HG03097 (cell line): ENCODE measurements around the gene ATG10.
"Not testable (repeated sequence)": the region's sequence is repeated elsewhere in the genome, so short reads cannot be mapped to it uniquely, and the experiment has no call there.

Source experiments
- ATAC-seq: cut with Tn5 transposase; IDR thresholded peaks from one replicate; pipeline ENCODE4 v1.9.1; 2021; ENCODE audit not compliant: unreplicated experiment, low FRiP score

The ATG10 gene

DNA sequence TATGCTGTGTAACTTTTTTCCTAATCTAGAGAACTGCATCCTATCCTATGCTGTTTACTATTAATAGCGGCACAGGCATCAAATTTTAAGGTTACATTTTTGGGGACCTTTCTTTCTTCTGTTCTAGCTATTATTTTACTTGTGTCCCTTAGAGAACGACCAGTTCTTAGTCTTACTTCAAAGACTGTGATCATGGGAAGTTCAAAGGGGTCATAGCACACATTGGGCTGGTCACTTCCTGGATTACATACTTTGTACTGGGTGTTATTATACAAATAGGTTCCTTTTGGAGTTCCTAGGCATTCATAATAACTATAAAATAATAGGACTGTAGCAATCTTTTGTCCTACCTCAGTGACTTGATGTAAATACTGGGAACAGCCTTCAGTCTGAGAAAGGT is 297.5 kb downstream of the ATG10 start:
- ATAC-seq: not testable (repeated sequence)

DNA sequence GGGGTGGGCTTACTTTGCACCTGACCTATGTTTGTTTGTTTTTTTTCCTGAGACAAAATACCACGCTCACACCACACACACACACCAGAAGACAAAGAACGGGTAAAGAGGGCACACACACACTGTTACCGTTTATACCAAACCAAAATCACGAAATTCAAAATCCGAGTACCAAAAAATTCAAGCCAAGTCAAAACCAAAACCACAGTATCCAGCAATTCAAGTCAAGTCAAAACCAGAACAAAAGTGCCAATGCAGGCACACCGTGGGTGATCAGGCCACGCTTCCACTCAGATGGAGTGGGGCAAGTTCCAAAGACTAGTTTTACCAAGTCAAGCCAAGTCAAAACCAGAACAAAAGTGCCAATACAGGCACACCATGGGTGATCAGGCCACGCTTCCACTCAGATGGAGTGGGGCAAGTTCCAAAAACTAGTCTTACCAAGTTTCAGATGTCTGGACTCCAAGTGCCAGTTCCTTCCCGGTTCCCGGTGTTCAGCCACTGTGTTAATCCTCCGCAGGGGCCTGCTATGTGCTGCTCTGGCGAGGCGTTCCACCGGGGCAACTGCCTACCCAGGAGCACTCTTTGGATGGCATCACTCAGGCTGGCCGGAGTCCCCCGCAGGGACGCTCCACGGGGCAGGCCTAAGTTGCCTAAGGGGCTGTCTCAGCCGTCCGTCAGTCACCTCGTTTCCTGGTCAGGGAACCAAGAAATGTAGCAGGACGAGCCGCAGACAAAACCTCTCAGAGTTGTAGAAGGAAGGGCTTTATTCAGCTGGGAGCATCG is 300.9 kb downstream of the ATG10 start:
- not testable (repeated sequence) for ATAC-seq

DNA sequence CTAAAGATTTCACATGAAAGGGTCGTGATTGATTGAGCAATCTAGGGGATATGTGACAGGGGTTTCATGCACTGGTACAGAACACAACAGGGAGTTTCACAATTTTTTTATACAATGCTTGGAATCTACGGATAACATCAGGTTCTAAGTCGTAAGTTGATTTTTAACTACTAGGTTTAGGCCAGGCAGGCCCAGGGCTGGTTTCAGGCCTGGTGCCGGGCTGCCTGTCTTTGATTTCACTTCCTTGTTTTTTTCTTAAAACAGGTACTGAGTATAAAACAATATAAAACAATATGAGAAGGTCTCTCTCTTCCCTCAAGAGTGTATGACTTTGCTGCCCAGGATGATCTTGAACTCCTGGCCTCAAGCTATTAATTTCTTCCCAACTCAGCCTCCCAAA is 301.6 kb downstream of the ATG10 start:
- ATAC-seq: not testable (repeated sequence)

GRCh38 chr5:82274343-82275211 is 302.8 kb downstream of the ATG10 start:
- ATAC-seq: no peak

- no peak for ATAC-seq
Observed at GRCh38 chr5:82275216-82275664, 303.4 kb downstream of the ATG10 start.

DNA sequence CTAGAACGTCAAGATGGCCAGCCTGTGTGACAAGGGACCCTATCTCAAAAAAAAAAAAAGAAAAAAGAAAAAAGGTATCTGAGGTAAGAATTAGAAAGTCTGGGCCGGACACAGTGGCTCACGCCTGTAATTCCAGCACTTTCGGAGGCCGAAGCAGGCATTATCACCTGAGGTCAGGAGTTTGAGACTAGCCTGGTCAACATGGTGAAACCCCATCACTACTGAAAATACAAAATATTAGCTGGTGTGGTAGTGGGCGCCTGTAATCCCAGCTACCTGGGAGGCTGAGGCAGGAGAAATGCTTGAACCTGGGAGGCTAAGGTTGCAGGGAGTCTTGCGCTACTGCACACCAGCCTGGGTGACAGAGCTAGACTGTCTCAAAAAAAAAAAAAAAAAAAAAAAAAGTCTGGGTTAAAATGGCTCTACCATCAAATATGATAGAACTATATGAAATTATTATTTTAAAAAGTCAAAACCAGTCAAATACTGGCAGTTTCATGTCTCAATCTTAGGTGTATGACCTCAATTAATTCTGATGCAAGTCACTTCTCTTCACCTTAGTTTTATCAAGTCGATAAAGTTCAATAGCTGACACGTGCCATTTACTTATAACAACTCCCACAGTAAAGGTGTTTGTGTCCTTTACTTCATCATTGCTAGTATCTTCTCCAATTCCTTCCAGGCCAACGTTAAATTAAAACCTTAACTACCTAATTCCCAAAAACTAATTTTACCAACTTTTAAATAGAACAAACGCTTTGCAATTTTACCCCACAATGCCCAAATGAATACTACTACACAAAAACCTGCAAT is 305.2 kb downstream of the ATG10 start:
- ATAC-seq: no peak

DNA sequence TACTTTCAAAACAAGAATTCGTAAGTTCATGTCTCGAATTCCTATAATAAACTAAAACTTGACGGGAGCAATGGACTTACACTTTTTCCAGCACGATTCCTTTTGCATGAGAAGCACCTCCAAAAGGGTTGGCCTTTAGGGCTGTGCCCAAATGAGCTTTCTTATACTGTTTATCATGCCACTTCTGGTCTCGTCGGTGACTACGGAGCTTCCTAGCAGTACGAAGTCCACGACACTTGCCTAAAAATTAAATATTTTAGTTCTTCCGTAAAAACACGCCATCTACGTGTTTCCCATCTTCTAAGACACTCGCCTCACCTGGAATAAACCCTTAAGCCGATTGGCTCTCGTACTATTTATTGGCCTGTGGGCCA is 305.8 kb downstream of the ATG10 start:
- no peak for ATAC-seq

GRCh38 chr5:82277987-82278710 is 306.3 kb downstream of the ATG10 start, which contains the start of gene RPS23:
Gene RPS23, minus strand, starts transcription at chr5:82278354. Its CDS starts 31 bp downstream, at chr5:82278323.
- ATAC-seq: peak; percentile 95

DNA sequence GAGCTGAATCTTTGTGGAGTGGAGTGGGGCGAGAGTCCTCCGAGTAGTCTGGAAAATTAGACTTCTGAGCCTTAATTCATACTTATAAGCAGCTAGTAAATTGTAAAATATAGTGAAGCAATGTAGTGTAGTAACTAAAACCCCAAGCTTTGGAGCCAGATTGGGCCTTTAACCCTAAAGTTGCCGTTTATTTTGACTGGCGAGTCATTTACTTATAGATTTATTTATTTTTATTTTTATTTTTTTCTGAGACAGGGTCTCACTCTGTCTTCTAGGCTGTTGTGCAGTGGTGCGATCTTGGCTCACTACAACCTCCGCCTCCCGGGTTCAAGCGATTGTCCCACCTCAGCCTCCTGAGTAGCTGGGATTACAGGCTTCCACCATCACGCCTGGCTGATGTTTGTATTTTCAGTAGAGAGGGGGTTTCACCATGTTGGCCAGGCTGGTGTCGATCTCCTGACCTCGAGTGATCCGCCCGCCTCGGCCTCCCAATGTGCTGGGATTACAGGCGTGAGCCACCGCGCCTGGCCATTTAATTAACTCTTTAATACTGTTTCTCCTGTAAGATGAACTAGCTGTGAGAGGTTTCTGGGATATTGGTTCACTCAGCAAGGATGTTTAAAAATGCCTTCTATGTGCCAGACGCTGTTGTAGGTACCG is 307.0 kb downstream of the ATG10 start:
- ATAC-seq: no peak

GRCh38 chr5:82283893-82284292 is 312.1 kb downstream of the ATG10 start:
- no peak for ATAC-seq

GRCh38 chr5:82285206-82285605 is 313.4 kb downstream of the ATG10 start:
- ATAC-seq: no peak

- ATAC-seq: no peak
Observed at GRCh38 chr5:82287625-82288024, 315.8 kb downstream of the ATG10 start.

DNA sequence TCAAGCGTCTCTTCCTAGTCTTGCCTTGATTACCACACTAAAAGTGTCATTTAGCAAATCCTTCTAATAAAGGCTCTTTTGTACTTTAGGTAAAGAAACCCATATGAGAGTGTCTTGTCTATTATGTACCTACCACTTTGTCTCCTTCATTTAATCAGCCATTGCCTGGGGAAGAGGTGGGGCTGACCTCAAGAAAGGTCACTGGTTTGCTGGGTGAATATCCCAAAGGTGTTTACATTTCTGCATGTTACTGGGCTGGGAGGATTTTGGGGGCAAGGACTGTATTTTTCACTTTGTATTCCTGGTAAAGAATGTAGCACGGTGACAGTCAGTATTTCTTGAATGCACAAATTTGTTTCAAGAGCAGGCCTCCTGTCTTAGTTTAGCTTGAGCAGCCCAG is 318.2 kb downstream of the ATG10 start:
- no peak for ATAC-seq

GRCh38 chr5:82290908-82291307 is 319.1 kb downstream of the ATG10 start:
- no peak for ATAC-seq

- ATAC-seq: no peak
Observed at GRCh38 chr5:82291420-82291819, 319.6 kb downstream of the ATG10 start.

DNA sequence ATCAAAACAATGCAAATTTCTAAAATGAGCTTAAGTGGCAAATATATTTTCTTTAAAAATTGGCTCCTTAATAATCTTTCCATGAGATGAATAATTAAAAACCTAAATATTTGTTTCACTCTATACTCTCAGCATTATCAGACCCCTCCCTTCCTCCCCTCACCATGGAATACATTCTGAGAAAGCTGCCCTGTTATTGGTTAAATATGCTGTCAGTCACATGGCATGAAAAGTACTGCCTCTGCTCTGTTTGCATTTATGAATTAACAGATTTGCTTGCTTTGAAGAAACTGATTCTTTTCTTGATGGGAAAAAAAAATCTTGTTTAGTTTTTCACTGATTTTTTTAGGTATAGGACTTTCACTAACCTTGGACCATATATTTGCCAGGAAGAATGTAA is 323.3 kb downstream of the ATG10 start:
- ATAC-seq: no peak

DNA sequence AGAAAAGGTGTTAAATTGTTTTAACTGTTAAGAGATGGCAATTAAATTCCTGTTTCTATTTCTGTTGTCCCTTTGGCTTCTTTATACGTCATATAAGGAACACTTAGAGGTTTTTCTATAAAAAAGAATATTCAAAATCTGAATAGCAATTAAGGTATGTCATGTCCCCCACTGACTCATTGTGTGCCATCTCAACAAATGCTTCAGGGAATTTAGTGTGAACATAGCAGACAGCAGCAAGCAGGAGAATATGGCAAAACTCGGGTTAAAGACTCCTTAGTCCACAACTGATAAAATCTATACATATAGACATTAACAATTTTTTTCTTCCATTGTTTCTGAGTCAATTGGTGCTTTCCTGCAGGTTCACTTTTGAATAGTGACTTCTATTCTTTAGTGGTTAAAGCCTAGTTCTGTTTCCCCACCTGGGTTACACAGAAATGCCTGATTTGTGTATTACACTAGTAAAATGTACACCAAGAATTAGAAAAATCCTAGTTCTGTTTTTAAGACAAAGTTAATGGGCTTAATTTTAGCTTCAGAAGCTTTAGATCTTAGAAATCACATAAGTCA is 324.2 kb downstream of the ATG10 start:
- ATAC-seq: no peak

DNA sequence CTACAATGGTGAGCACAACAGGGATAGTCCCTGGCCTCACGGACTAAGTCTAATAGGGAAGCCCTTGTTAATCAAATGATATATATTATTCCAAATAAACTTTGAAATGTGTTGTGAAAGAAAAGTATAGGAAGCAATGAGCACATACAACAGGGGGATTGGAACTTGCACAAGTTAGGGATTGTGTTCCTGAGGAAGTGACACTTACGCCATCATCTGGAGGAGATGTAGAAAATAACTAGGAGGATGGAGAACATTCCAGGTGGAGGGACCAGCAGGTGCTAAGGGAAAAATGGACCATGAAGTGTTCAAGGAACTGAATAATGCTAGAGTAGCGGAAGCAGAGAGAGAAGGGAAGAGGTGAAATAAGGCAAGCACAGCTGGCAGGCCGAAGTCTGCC is 325.1 kb downstream of the ATG10 start:
- ATAC-seq: no peak

GRCh38 chr5:82297711-82298110 is 325.9 kb downstream of the ATG10 start:
- no peak for ATAC-seq
